GM12878 (cell line): ENCODE measurements around the gene MEX3C. TPM values are rescaled to one million over a fixed set of nuclear protein-coding genes. Genes with fewer than 3 reads are reported as not detected.
A peak's percentile ranks its signal among the peaks of the same experiment; 100 is the strongest.

Source experiments
- BACH1 ChIP-seq: fragments of 450-650 bp; IDR thresholded peaks from 2 replicates; pipeline ENCODE4 v1.6.1; 2017; ENCODE audit warnings: mild to moderate bottlenecking, borderline replicate concordance
- BCLAF1 ChIP-seq: fragments of 450-650 bp; IDR thresholded peaks from 2 replicates; pipeline ENCODE4 v1.6.1; 2017; ENCODE audit warnings: antibody characterized with exemption, mild to moderate bottlenecking, moderate library complexity
- BMI1 ChIP-seq: fragments of 450-650 bp; IDR thresholded peaks from 2 replicates; pipeline ENCODE4 v1.6.1; 2016; ENCODE audit warnings: mild to moderate bottlenecking, moderate library complexity, borderline replicate concordance
- BRCA1 ChIP-seq: IDR thresholded peaks from 2 replicates; pipeline ENCODE4 v1.6.1; 2011; ENCODE audit warnings: low read depth, low read length, improper control_type of control experiment
- CHD1 ChIP-seq: IDR thresholded peaks from 2 replicates; pipeline ENCODE4 v1.6.1; 2012; ENCODE audit warnings: low read depth, low read length, improper control_type of control experiment
- CREB1 ChIP-seq: IDR thresholded peaks from 2 replicates; pipeline ENCODE4 v1.6.1; 2012; ENCODE audit warnings: low read depth, mild to moderate bottlenecking, inconsistent platforms
- DPF2 ChIP-seq: fragments of 450-650 bp; IDR thresholded peaks from 2 replicates; pipeline ENCODE4 v1.6.1; 2017; ENCODE audit warnings: mild to moderate bottlenecking
- EGR1 ChIP-seq, 2 experiments: IDR thresholded peaks; 1 replicate in 1 of 2; 2 replicates in 1 of 2; pipeline ENCODE4 v1.6.1; 2011 to 2012; ENCODE audit warnings: low read depth in 2 of 2, low read length in 2 of 2, borderline replicate concordance in 1 of 2, mild to moderate bottlenecking in 1 of 2, moderate library complexity in 1 of 2
- EP300 ChIP-seq, 2 experiments: fragments of 150-350 bp in 1 of 2; IDR thresholded peaks; 2 replicates each; pipeline ENCODE4 v1.6.1; 2011 to 2012; ENCODE audit warnings: low read depth in 2 of 2, low read length in 2 of 2, borderline replicate concordance in 1 of 2, improper control_type of control experiment in 1 of 2, inconsistent platforms in 1 of 2; ENCODE audit not compliant: control insufficient read depth in 1 of 2
- FOS ChIP-seq: IDR thresholded peaks from 3 replicates; pipeline ENCODE4 v1.6.1; 2011; ENCODE audit warnings: borderline replicate concordance; ENCODE audit not compliant: insufficient read length; ENCODE audit errors: extremely low read depth
- GABPA ChIP-seq: IDR thresholded peaks from 2 replicates; pipeline ENCODE4 v1.6.1; 2014; ENCODE audit warnings: antibody characterized with exemption, low read depth, mild to moderate bottlenecking, inconsistent platforms
- HDAC2 ChIP-seq: fragments of 200-600 bp; sonication (generic); IDR thresholded peaks from 2 replicates; pipeline ENCODE4 v1.6.1; 2017
- IRF5 ChIP-seq: fragments of 450-650 bp; IDR thresholded peaks from 2 replicates; pipeline ENCODE4 v1.6.1; 2017; ENCODE audit warnings: borderline replicate concordance
- NFYB ChIP-seq: IDR thresholded peaks from 2 replicates; pipeline ENCODE4 v1.6.1; 2011; ENCODE audit warnings: low read depth, mild to moderate bottlenecking, low read length, improper control_type of control experiment, moderate library complexity; ENCODE audit not compliant: insufficient read depth
- PML ChIP-seq: IDR thresholded peaks from 2 replicates; pipeline ENCODE4 v1.6.1; 2012; ENCODE audit warnings: low read length, inconsistent platforms
- POLR2AphosphoS2 ChIP-seq: IDR thresholded peaks from 2 replicates; pipeline ENCODE4 v1.6.1; 2011; ENCODE audit warnings: low read depth, mild to moderate bottlenecking, low read length, improper control_type of control experiment, moderate library complexity
- RFX5 ChIP-seq: IDR thresholded peaks from 2 replicates; pipeline ENCODE4 v1.6.1; 2011; ENCODE audit warnings: low read depth, low read length, improper control_type of control experiment
- RUNX3 ChIP-seq: IDR thresholded peaks from 2 replicates; pipeline ENCODE4 v1.6.1; 2012; ENCODE audit warnings: low read length, inconsistent platforms
- SRF ChIP-seq, 2 experiments: IDR thresholded peaks; 2 replicates each; pipeline ENCODE4 v1.6.1; 2011; ENCODE audit warnings: low read depth in 2 of 2, low read length in 2 of 2, mild to moderate bottlenecking in 1 of 2, moderate library complexity in 1 of 2
- TCF12 ChIP-seq: IDR thresholded peaks from 2 replicates; pipeline ENCODE4 v1.6.1; 2011; ENCODE audit warnings: low read depth, mild to moderate bottlenecking, low read length
- YBX1 ChIP-seq: fragments of 450-650 bp; IDR thresholded peaks from 2 replicates; pipeline ENCODE4 v1.6.1; 2016; ENCODE audit warnings: antibody characterized with exemption
- ZNF384 ChIP-seq: IDR thresholded peaks from 2 replicates; pipeline ENCODE4 v1.6.1; 2012; ENCODE audit warnings: low read depth, mild to moderate bottlenecking, low read length, improper control_type of control experiment, borderline replicate concordance
- ZNF592 ChIP-seq: fragments of 450-650 bp; IDR thresholded peaks from 2 replicates; pipeline ENCODE4 v1.6.1; 2017; ENCODE audit warnings: mild to moderate bottlenecking, moderate library complexity
- polyA plus RNA-seq, 11 experiments: library from polyadenylated mRNA; depleted of rRNA in 4 of 11; unstranded in 6 of 11; stranded (reverse) in 5 of 11; fragments of >200 nt; fragmentation: Nextera tagmentation in 4 of 11; fragmentation: Illumina TruSeq in 1 of 11; extraction: Ambion mirVana in 4 of 11; extraction: Trizol in 1 of 11; gene quantifications; 1 replicate in 1 of 11; 2 replicates in 10 of 11; pipeline versions ENCODE4 v1.2.1 to v1.2.3, GENCODE V29; 2011 to 2016; ENCODE audit warnings: inconsistent platforms in 2 of 11, missing spikeins in 2 of 11, low read depth in 1 of 11
- total RNA-seq, 4 experiments: library from RNA; depleted of rRNA in 3 of 4; stranded (reverse); fragments of >200 nt in 3 of 4; fragmentation: Illumina TruSeq in 1 of 4; extraction: Trizol in 1 of 4; gene quantifications; 2 replicates each; pipeline versions ENCODE4 v1.2.1 to v1.2.3, GENCODE V29; 2013 to 2021

The MEX3C gene
- total and polyA plus RNA-seq, 10 of the 15 experiments (the other 5 are each of a cell fraction or from before 2014, with no cell fraction given): 6.7 to 48.8 (median 21.3) TPM

- TF ChIP-seq HDAC2 (no peak), YBX1 (no peak), EGR1 (IDR thresholded peaks at IDR 0.05; ENCODE audit: borderline replicate concordance in 1 of 2, low read depth in 2 of 2, low read length in 2 of 2) (peak in 1 of 2 experiments; percentile 83; a peak in 2 of 3 replicates), FOS (no peak), NFYB (no peak), CREB1 (no peak), BCLAF1 (no peak), IRF5 (no peak), TCF12 (no peak), ZNF384 (no peak), BRCA1 (no peak), ZNF592 (no peak), SRF (IDR thresholded peaks at IDR 0.05; ENCODE audit: low read depth in 2 of 2, low read length in 2 of 2) (no peak), POLR2AphosphoS2 (no peak), BACH1 (no peak), PML (no peak; the same call in 1 of the 2 replicates), GABPA (no peak), DPF2 (peak; percentile 39; the same call in 1 of the 2 replicates), CHD1 (no peak), RUNX3 (no peak; the same call in 1 of the 2 replicates), BMI1 (no peak), RFX5 (no peak), EP300 (IDR thresholded peaks at IDR 0.05; ENCODE audit: borderline replicate concordance in 1 of 2, control insufficient read depth in 1 of 2, low read depth in 2 of 2, low read length in 2 of 2) (no peak)
Observed at GRCh38 chr18:51196118-51196810, 1.2 kb downstream of the MEX3C start (continued).
